Measurements from ENCODE around the gene GPRC5A.

The GPRC5A gene

GRCh38 chr12:12919666-12920435, 28.5 kb downstream of the GPRC5A start:
- H3K4me3 ChIP-seq (ENCODE audit: low read length): no peak overlapping the region
- no peak for TF ChIP-seq CTCF (conservative IDR thresholded peaks at IDR 0.05; ENCODE audit: low read length)
- DNase-seq (ENCODE audit: low read depth): peak; percentile 28

- peak; percentile 48 for DNase-seq (ENCODE audit: low read depth)
- H3K4me3 ChIP-seq (ENCODE audit: low read length): no peak overlapping the region
- TF ChIP-seq CTCF (conservative IDR thresholded peaks at IDR 0.05; ENCODE audit: low read length): no peak
Observed at GRCh38 chr12:12922191-12922616, 30.8 kb downstream of the GPRC5A start.

- DNase-seq (ENCODE audit: low read depth): no peak
- TF ChIP-seq CTCF (conservative IDR thresholded peaks at IDR 0.05; ENCODE audit: low read length): no peak
- H3K4me3 ChIP-seq (ENCODE audit: low read length): no peak overlapping the region
Observed at GRCh38 chr12:12922978-12923377, 31.6 kb downstream of the GPRC5A start.

DNA sequence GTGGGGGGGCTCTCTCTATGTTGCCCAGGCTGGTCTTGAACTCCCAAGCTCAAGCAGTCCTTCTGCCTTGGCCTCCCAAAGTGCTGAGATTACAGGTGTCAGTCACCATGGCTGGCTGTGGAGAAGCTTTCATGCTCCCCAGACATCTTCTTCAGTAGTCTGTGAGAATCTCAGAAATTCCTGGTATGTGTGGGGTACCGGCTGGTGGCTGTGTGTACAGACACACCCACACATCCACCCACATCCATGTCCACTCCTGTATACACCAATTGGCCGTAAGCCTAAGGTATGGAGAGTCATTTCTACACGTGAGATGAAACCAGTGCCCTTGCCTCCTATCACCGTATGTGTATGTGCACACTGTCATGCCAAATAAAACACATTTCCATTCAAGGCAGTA, 32.8 kb downstream of the GPRC5A start:
- DNase-seq (ENCODE audit: low read depth): no peak
- H3K4me3 ChIP-seq (ENCODE audit: low read length): no peak overlapping the region
- TF ChIP-seq CTCF (conservative IDR thresholded peaks at IDR 0.05; ENCODE audit: low read length): no peak

DNA sequence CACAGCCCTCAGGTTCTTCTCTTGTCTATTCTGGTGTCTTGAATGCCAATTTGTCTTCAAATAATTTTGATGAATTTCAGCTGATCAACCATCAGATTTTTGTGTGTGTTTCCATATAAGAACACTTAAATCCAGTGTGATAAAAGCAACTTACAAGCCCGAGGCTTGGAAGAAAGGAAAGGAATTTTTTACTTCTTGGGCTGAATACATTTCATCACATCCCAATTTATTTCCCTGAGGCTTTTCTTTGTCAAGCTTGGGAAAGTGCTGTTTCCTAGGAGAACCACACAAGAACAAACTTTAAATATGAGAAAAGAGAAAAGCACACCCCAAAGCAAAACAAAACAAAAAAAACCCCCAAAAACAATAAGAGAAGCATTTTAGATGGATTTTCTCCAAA, 34.0 kb downstream of the GPRC5A start:
- peak; percentile 65 for DNase-seq (ENCODE audit: low read depth)
- TF ChIP-seq CTCF (conservative IDR thresholded peaks at IDR 0.05; ENCODE audit: low read length): no peak
- H3K4me3 ChIP-seq (ENCODE audit: low read length): no peak overlapping the region

DNA sequence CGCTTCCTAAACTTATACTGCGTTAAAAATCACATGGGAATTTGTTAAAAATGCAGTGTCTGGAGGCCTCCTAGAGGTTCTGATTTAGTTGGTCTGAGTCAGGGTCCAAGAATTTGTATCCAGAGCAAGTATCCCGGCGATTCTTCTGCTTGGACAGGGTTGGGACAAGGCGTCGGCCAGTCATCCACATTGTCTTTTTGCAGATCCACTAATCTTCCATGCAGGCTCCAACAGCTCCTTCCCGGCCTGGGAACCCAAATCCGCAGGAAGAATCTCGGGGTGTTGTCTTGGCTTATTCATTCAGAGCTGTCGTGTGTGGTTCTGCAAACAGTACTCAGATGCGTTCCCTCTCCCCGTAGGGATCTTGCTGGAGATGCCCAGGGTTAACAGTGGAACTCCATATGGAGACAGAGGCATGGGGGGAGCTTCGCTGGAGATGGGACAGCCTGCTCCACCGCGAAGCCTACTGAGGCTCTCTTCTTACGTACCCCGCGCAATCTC, 35.3 kb downstream of the GPRC5A start:
- DNase-seq (ENCODE audit: low read depth): peak; percentile 44
- no peak for TF ChIP-seq CTCF (conservative IDR thresholded peaks at IDR 0.05; ENCODE audit: low read length)
- no peak overlapping the region for H3K4me3 ChIP-seq (ENCODE audit: low read length)

All from AG10803 (cell line).